HepG2 (cell line): ENCODE data around the gene UBE2Q1. TPM values are rescaled to one million over a fixed set of nuclear protein-coding genes. Genes with fewer than 3 reads are reported as not detected.

Source experiments
- BRF2 ChIP-seq: sonication (generic); formaldehyde crosslinking; IDR thresholded peaks from 2 replicates; pipeline ENCODE4 v1.8.1; 2022; ENCODE audit warnings: mild to moderate bottlenecking, missing genetic modification reagents
- FOXO4 ChIP-seq: sonication (generic); formaldehyde crosslinking; conservative IDR thresholded peaks from 2 replicates; pipeline ENCODE4 v1.8.1; 2023; ENCODE audit warnings: missing genetic modification reagents
- HIVEP1 ChIP-seq: sonication (generic); formaldehyde crosslinking; IDR thresholded peaks from 2 replicates; pipeline ENCODE4 v1.4.0; 2020; ENCODE audit warnings: mild to moderate bottlenecking, missing genetic modification reagents
- ISX ChIP-seq: sonication (generic); formaldehyde crosslinking; conservative IDR thresholded peaks from 2 replicates; pipeline ENCODE4 v1.5.0; 2020; ENCODE audit warnings: missing genetic modification reagents
- KDM1A ChIP-seq: IDR thresholded peaks from 2 replicates; pipeline ENCODE4 v1.6.1; 2016; ENCODE audit warnings: missing compliant biosample characterization
- LRRFIP1 ChIP-seq: sonication (generic); formaldehyde crosslinking; conservative IDR thresholded peaks from 2 replicates; pipeline ENCODE4 v1.4.0; 2020; ENCODE audit warnings: missing genetic modification reagents
- MZF1 ChIP-seq: sonication (generic); formaldehyde crosslinking; IDR thresholded peaks from 2 replicates; pipeline ENCODE4 v1.8.1; 2023; ENCODE audit warnings: mild to moderate bottlenecking, missing genetic modification reagents, borderline replicate concordance
- PCBP2 ChIP-seq: fragments of 200-400 bp; formaldehyde crosslinking; optimal IDR thresholded peaks from 2 replicates; pipeline ENCODE3; 2018; ENCODE audit warnings: low read length, low read depth; ENCODE audit not compliant: poor library complexity, severe bottlenecking
- ZBTB21 ChIP-seq: sonication (generic); formaldehyde crosslinking; IDR thresholded peaks from 2 replicates; pipeline ENCODE4 v1.4.0; 2020; ENCODE audit warnings: missing genetic modification reagents
- ZNF512B ChIP-seq: sonication (generic); formaldehyde crosslinking; IDR thresholded peaks from 2 replicates; pipeline ENCODE4 v1.5.1; 2020; ENCODE audit warnings: missing genetic modification reagents, mild to moderate bottlenecking, borderline replicate concordance
- ZNF549 ChIP-seq: sonication (generic); formaldehyde crosslinking; IDR thresholded peaks from 2 replicates; pipeline ENCODE4 v1.5.0; 2020; ENCODE audit warnings: missing genetic modification reagents
- ZNF574 ChIP-seq: sonication (generic); formaldehyde crosslinking; IDR thresholded peaks from 2 replicates; pipeline ENCODE4 v1.4.0; 2020; ENCODE audit warnings: missing genetic modification reagents
- ZNF749 ChIP-seq: sonication (generic); formaldehyde crosslinking; IDR thresholded peaks from 2 replicates; pipeline ENCODE4 v1.8.0; 2022; ENCODE audit warnings: mild to moderate bottlenecking, missing genetic modification reagents, moderate library complexity, borderline replicate concordance
- ZNF770 ChIP-seq: sonication (generic); formaldehyde crosslinking; IDR thresholded peaks from 2 replicates; pipeline ENCODE4 v1.5.0; 2020; ENCODE audit warnings: mild to moderate bottlenecking, missing genetic modification reagents
- polyA plus RNA-seq, 8 experiments: library from polyadenylated mRNA; depleted of rRNA in 3 of 8; stranded (reverse) in 7 of 8; unstranded in 1 of 8; fragments of >200 nt; fragmentation: Illumina TruSeq in 4 of 8; extraction: Trizol in 4 of 8; gene quantifications; 2 replicates each; pipeline versions ENCODE4 v1.2.1 to v1.2.3, GENCODE V29; 2011 to 2016; ENCODE audit warnings: low read depth in 4 of 8, missing spikeins in 1 of 8, mixed read lengths in 1 of 8; ENCODE audit not compliant: insufficient read depth in 1 of 8
- total RNA-seq, 5 experiments: library from RNA; depleted of rRNA; stranded (reverse); fragments of >200 nt; fragmentation: Illumina TruSeq; extraction: Trizol; gene quantifications; 2 replicates each; pipeline ENCODE4 v1.2.3, GENCODE V29; 2016; ENCODE audit warnings: low read depth in 1 of 5

UBE2Q1 gene
- total and polyA plus RNA-seq, 2 of the 13 experiments (the other 11 are each of a cell fraction or from before 2014, with no cell fraction given) = 11.7 to 41.7 TPM

GRCh38 chr1:154558720-154559465 lies 431 bp upstream of the UBE2Q1 start (continued):
- TF ChIP-seq BRF2 (CRISPR knock-in tag) (peak; percentile 95), LRRFIP1 (CRISPR knock-in tag) (0 out of 2 replicates have a peak, but pooled peaks have one; percentile 51), ZNF574 (CRISPR knock-in tag) (peak; percentile 92), HIVEP1 (CRISPR knock-in tag) (peak; percentile 99; the same call in 1 of the 2 replicates), KDM1A (CRISPR knock-in tag) (peak; percentile 85), ZNF749 (CRISPR knock-in tag) (peak; percentile 99), MZF1 (CRISPR knock-in tag) (no peak), ZBTB21 (0 out of 2 replicates have a peak, but pooled peaks have one; percentile 9), FOXO4 (CRISPR knock-in tag) (0 out of 2 replicates have a peak, but pooled peaks have one; percentile 38), ISX (CRISPR knock-in tag) (peak; percentile 90; the same call in 1 of the 2 replicates), ZNF512B (CRISPR knock-in tag) (0 out of 2 replicates have a peak, but pooled peaks have one; percentile 34), PCBP2 (no peak), ZNF770 (CRISPR knock-in tag) (peak; percentile 79), ZNF549 (CRISPR knock-in tag) (no peak)
